ENCODE results near the gene CNTNAP5.

DNA sequence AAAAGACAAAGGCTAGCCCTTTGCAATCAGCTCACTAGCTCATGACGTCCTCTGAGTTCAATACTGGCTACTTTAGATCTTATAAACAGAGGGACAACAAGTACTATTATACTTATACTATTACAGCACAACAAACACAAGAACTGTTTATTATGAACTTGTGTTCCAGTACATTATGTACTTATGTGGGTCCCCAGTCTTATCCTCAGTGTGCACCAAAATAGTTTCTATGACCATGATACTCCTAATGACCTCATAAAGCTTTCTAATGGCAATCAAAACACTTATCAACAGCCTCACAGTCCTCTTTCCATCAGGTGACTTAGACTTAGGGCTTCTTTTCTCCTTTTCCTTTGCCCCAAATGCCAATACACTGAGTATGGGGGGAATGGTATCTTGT lies 614.4 kb downstream of the CNTNAP5 start:
- TF ChIP-seq, protein P1, sequence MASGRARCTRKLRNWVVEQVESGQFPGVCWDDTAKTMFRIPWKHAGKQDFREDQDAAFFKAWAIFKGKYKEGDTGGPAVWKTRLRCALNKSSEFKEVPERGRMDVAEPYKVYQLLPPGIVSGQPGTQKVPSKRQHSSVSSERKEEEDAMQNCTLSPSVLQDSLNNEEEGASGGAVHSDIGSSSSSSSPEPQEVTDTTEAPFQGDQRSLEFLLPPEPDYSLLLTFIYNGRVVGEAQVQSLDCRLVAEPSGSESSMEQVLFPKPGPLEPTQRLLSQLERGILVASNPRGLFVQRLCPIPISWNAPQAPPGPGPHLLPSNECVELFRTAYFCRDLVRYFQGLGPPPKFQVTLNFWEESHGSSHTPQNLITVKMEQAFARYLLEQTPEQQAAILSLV (tag; IDR thresholded peaks at IDR 0.05) = no peak
- TF ChIP-seq SMAD1 (IDR thresholded peaks at IDR 0.05; ENCODE audit: low read depth, low read length, partially characterized antibody) = no peak
- no peak for TF ChIP-seq FOXM1 (IDR thresholded peaks at IDR 0.05; ENCODE audit: low read depth)
- no peak for TF ChIP-seq FOXM1 (CRISPR knock-in tag; IDR thresholded peaks at IDR 0.05; ENCODE audit: low read depth)
- no peak for TF ChIP-seq JUND (IDR thresholded peaks at IDR 0.05; ENCODE audit: borderline replicate concordance, low read depth, low read length)
- TF ChIP-seq JUND (tag; IDR thresholded peaks at IDR 0.05; ENCODE audit: borderline replicate concordance, low read depth, low read length) = no peak
- TF ChIP-seq, protein P2, sequence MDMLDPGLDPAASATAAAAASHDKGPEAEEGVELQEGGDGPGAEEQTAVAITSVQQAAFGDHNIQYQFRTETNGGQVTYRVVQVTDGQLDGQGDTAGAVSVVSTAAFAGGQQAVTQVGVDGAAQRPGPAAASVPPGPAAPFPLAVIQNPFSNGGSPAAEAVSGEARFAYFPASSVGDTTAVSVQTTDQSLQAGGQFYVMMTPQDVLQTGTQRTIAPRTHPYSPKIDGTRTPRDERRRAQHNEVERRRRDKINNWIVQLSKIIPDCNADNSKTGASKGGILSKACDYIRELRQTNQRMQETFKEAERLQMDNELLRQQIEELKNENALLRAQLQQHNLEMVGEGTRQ (CRISPR knock-in tag; IDR thresholded peaks at IDR 0.05) = no peak
- no peak for TF ChIP-seq ATF1 (CRISPR knock-in tag; IDR thresholded peaks at IDR 0.05)
- TF ChIP-seq ATF1 (tag; IDR thresholded peaks at IDR 0.05) = no peak
- TF ChIP-seq MECOM (CRISPR knock-in tag; IDR thresholded peaks at IDR 0.05) = no peak
- TF ChIP-seq, protein P3, sequence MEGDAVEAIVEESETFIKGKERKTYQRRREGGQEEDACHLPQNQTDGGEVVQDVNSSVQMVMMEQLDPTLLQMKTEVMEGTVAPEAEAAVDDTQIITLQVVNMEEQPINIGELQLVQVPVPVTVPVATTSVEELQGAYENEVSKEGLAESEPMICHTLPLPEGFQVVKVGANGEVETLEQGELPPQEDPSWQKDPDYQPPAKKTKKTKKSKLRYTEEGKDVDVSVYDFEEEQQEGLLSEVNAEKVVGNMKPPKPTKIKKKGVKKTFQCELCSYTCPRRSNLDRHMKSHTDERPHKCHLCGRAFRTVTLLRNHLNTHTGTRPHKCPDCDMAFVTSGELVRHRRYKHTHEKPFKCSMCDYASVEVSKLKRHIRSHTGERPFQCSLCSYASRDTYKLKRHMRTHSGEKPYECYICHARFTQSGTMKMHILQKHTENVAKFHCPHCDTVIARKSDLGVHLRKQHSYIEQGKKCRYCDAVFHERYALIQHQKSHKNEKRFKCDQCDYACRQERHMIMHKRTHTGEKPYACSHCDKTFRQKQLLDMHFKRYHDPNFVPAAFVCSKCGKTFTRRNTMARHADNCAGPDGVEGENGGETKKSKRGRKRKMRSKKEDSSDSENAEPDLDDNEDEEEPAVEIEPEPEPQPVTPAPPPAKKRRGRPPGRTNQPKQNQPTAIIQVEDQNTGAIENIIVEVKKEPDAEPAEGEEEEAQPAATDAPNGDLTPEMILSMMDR (IDR thresholded peaks at IDR 0.05 in 2 of 3, conservative IDR thresholded peaks at IDR 0.05 in 1 of 3; ENCODE audit: insufficient read depth in 2 of 3, low read depth in 1 of 3, low read length in 3 of 3) = no peak
- TF ChIP-seq C11orf30 (IDR thresholded peaks at IDR 0.05; ENCODE audit: low read depth) = no peak
- TF ChIP-seq, protein P4, sequence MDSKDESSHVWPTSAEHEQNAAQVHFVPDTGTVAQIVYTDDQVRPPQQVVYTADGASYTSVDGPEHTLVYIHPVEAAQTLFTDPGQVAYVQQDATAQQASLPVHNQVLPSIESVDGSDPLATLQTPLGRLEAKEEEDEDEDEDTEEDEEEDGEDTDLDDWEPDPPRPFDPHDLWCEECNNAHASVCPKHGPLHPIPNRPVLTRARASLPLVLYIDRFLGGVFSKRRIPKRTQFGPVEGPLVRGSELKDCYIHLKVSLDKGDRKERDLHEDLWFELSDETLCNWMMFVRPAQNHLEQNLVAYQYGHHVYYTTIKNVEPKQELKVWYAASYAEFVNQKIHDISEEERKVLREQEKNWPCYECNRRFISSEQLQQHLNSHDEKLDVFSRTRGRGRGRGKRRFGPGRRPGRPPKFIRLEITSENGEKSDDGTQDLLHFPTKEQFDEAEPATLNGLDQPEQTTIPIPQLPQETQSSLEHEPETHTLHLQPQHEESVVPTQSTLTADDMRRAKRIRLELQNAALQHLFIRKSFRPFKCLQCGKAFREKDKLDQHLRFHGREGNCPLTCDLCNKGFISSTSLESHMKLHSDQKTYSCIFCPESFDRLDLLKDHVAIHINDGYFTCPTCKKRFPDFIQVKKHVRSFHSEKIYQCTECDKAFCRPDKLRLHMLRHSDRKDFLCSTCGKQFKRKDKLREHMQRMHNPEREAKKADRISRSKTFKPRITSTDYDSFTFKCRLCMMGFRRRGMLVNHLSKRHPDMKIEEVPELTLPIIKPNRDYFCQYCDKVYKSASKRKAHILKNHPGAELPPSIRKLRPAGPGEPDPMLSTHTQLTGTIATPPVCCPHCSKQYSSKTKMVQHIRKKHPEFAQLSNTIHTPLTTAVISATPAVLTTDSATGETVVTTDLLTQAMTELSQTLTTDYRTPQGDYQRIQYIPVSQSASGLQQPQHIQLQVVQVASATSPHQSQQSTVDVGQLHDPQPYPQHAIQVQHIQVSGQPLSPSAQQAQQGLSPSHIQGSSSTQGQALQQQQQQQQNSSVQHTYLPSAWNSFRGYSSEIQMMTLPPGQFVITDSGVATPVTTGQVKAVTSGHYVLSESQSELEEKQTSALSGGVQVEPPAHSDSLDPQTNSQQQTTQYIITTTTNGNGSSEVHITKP (IDR thresholded peaks at IDR 0.05; ENCODE audit: partially characterized antibody) = no peak
- TF ChIP-seq NR1H2 (CRISPR knock-in tag; IDR thresholded peaks at IDR 0.05) = no peak
- no peak for TF ChIP-seq SP1 (CRISPR knock-in tag; IDR thresholded peaks at IDR 0.05)
- no peak for TF ChIP-seq ILF3 (IDR thresholded peaks at IDR 0.05; ENCODE audit: borderline replicate concordance)
- TF ChIP-seq SAP30 (IDR thresholded peaks at IDR 0.05; ENCODE audit: borderline replicate concordance, insufficient read depth, low read depth, low read length, poor library complexity, severe bottlenecking) = no peak

All from K562 (cell line).